HepG2 (cell line): Measurements from ENCODE around the gene TBC1D2B. TPM values are rescaled to one million over a fixed set of nuclear protein-coding genes. Genes with fewer than 3 reads are reported as not detected.

Experiments used
- HNF1A ChIP-seq, 2 experiments: sonication (generic) in 1 of 2; formaldehyde crosslinking in 1 of 2; IDR thresholded peaks; 2 replicates each; pipeline versions ENCODE4 v1.4.0 to v1.6.1; 2016 to 2020; ENCODE audit warnings: borderline replicate concordance in 1 of 2, low read depth in 1 of 2, mild to moderate bottlenecking in 1 of 2, missing genetic modification reagents in 1 of 2
- MED8 ChIP-seq: sonication (generic); formaldehyde crosslinking; IDR thresholded peaks from 2 replicates; pipeline ENCODE4 v1.8.1; 2023; ENCODE audit warnings: mild to moderate bottlenecking, missing genetic modification reagents; ENCODE audit not compliant: insufficient replicate concordance
- MNT ChIP-seq: fragments of 450-650 bp; IDR thresholded peaks from 2 replicates; pipeline ENCODE4 v1.6.1; 2016
- NFKB2 ChIP-seq: sonication (generic); formaldehyde crosslinking; IDR thresholded peaks from 2 replicates; pipeline ENCODE4 v1.4.0; 2020; ENCODE audit warnings: missing genetic modification reagents, borderline replicate concordance
- RBM22 ChIP-seq: fragments of 200-400 bp; formaldehyde crosslinking; optimal IDR thresholded peaks from 2 replicates; pipeline ENCODE3; 2017; ENCODE audit warnings: mild to moderate bottlenecking, low read length, moderate library complexity
- TCF7 ChIP-seq: sonication (generic); IDR thresholded peaks from 2 replicates; pipeline ENCODE4 v1.6.1; 2016; ENCODE audit warnings: antibody characterized with exemption, low read depth
- TEF ChIP-seq: sonication (generic); formaldehyde crosslinking; IDR thresholded peaks from 2 replicates; pipeline ENCODE4 v1.5.0; 2020; ENCODE audit warnings: missing genetic modification reagents
- TOE1 ChIP-seq: sonication (generic); formaldehyde crosslinking; IDR thresholded peaks from 2 replicates; pipeline ENCODE4 v1.4.0; 2020; ENCODE audit warnings: mild to moderate bottlenecking, missing genetic modification reagents
- ZNF839 ChIP-seq: sonication (generic); formaldehyde crosslinking; IDR thresholded peaks from 2 replicates; pipeline ENCODE4 v1.4.0; 2020; ENCODE audit warnings: missing genetic modification reagents, mild to moderate bottlenecking, borderline replicate concordance
- polyA plus RNA-seq, 8 experiments: library from polyadenylated mRNA; depleted of rRNA in 3 of 8; stranded (reverse) in 7 of 8; unstranded in 1 of 8; fragments of >200 nt; fragmentation: Illumina TruSeq in 4 of 8; extraction: Trizol in 4 of 8; gene quantifications; 2 replicates each; pipeline versions ENCODE4 v1.2.1 to v1.2.3, GENCODE V29; 2011 to 2016; ENCODE audit warnings: low read depth in 4 of 8, missing spikeins in 1 of 8, mixed read lengths in 1 of 8; ENCODE audit not compliant: insufficient read depth in 1 of 8
- total RNA-seq, 5 experiments: library from RNA; depleted of rRNA; stranded (reverse); fragments of >200 nt; fragmentation: Illumina TruSeq; extraction: Trizol; gene quantifications; 2 replicates each; pipeline ENCODE4 v1.2.3, GENCODE V29; 2016; ENCODE audit warnings: low read depth in 1 of 5
- TF ChIP-seq, protein P1 (sequence below): sonication (generic); formaldehyde crosslinking; IDR thresholded peaks from 2 replicates; pipeline ENCODE4 v1.5.1; 2020; ENCODE audit warnings: mild to moderate bottlenecking, missing genetic modification reagents, borderline replicate concordance
- TF ChIP-seq, protein P2 (sequence below): IDR thresholded peaks from 2 replicates; pipeline ENCODE4 v1.6.1; 2016; ENCODE audit warnings: missing compliant biosample characterization, missing genetic modification reagents, borderline replicate concordance

TBC1D2B gene
- total and polyA plus RNA-seq, 2 of the 13 experiments (the other 11 are each of a cell fraction or from before 2014, with no cell fraction given), result 10.1 to 14.4 TPM

DNA sequence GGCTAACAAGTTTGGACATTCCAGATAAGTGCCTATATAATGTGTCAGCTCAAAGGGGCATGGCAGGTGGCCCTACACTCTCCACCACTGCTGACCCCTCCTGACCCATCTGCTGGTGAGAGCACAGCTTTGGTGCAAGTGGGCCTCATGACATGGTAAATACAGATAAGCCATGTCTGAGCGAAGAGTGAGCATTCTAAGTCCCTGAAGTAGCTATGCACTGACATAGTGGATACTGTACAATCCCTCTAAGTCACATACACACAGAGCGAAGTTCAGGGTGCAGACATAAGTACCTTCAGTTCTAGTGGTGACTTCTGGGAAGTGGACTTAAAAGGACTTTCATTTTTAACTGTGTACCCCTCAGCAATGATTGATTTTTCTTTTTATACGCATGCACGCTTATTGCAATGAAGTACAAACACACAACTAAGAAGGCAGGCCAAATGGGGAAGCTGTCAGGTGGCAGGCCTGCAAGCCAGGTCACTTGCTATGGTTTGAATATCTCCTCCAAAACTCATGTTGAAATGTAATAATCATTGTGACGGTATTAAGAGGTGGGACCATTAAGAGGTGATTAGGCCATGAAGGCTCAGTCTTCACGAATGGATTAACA, 41.5 kb downstream of the TBC1D2B start (continued):
- TF ChIP-seq MNT (no peak), TCF7 (peak; percentile 32; the same call in 1 of the 2 replicates), NFKB2 (CRISPR knock-in tag) (no peak), MED8 (CRISPR knock-in tag) (no peak), ZNF839 (CRISPR knock-in tag) (no peak), HNF1A (IDR thresholded peaks at IDR 0.05; ENCODE audit: low read depth) (no peak), HNF1A (CRISPR knock-in tag; IDR thresholded peaks at IDR 0.05; ENCODE audit: borderline replicate concordance) (no peak), TEF (no peak), RBM22 (no peak), TOE1 (CRISPR knock-in tag) (no peak)
- TF ChIP-seq, protein P1, sequence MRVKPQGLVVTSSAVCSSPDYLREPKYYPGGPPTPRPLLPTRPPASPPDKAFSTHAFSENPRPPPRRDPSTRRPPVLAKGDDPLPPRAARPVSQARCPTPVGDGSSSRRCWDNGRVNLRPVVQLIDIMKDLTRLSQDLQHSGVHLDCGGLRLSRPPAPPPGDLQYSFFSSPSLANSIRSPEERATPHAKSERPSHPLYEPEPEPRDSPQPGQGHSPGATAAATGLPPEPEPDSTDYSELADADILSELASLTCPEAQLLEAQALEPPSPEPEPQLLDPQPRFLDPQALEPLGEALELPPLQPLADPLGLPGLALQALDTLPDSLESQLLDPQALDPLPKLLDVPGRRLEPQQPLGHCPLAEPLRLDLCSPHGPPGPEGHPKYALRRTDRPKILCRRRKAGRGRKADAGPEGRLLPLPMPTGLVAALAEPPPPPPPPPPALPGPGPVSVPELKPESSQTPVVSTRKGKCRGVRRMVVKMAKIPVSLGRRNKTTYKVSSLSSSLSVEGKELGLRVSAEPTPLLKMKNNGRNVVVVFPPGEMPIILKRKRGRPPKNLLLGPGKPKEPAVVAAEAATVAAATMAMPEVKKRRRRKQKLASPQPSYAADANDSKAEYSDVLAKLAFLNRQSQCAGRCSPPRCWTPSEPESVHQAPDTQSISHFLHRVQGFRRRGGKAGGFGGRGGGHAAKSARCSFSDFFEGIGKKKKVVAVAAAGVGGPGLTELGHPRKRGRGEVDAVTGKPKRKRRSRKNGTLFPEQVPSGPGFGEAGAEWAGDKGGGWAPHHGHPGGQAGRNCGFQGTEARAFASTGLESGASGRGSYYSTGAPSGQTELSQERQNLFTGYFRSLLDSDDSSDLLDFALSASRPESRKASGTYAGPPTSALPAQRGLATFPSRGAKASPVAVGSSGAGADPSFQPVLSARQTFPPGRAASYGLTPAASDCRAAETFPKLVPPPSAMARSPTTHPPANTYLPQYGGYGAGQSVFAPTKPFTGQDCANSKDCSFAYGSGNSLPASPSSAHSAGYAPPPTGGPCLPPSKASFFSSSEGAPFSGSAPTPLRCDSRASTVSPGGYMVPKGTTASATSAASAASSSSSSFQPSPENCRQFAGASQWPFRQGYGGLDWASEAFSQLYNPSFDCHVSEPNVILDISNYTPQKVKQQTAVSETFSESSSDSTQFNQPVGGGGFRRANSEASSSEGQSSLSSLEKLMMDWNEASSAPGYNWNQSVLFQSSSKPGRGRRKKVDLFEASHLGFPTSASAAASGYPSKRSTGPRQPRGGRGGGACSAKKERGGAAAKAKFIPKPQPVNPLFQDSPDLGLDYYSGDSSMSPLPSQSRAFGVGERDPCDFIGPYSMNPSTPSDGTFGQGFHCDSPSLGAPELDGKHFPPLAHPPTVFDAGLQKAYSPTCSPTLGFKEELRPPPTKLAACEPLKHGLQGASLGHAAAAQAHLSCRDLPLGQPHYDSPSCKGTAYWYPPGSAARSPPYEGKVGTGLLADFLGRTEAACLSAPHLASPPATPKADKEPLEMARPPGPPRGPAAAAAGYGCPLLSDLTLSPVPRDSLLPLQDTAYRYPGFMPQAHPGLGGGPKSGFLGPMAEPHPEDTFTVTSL (CRISPR knock-in tag), result peak; percentile 40; the same call in 1 of the 2 replicates
- TF ChIP-seq, protein P2, sequence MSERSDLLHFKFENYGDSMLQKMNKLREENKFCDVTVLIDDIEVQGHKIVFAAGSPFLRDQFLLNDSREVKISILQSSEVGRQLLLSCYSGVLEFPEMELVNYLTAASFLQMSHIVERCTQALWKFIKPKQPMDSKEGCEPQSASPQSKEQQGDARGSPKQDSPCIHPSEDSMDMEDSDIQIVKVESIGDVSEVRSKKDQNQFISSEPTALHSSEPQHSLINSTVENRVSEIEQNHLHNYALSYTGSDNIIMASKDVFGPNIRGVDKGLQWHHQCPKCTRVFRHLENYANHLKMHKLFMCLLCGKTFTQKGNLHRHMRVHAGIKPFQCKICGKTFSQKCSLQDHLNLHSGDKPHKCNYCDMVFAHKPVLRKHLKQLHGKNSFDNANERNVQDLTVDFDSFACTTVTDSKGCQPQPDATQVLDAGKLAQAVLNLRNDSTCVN (CRISPR knock-in tag), result no peak
